ENCODE measurements around the gene CACNA1I.

Gene CACNA1I

DNA sequence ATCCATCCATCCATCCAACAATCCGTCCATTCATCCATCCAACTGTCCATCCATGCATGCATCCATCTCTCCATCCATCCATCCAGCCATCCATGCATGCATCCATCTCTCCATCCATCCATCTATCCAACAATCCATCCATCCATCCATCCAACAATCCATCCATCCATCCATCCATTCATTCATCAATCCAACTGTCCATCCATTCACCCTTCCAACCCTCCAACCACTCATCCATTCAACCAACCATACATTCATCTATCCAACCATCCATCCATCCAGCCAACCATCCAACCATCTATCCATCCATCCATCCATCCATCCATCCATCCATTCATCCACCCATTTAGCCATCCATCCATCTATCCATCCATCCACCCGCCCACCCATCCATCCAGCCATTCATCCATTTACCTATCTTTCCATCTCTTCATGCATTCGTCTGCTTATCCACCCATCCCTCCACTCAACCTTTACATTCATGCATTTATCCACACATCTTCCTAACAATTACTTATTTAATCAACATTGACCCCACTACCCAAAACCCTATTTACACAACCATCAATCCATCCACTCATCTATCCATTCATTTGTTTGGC, 12.6 kb downstream of the CACNA1I start:
- TF ChIP-seq, protein P1, sequence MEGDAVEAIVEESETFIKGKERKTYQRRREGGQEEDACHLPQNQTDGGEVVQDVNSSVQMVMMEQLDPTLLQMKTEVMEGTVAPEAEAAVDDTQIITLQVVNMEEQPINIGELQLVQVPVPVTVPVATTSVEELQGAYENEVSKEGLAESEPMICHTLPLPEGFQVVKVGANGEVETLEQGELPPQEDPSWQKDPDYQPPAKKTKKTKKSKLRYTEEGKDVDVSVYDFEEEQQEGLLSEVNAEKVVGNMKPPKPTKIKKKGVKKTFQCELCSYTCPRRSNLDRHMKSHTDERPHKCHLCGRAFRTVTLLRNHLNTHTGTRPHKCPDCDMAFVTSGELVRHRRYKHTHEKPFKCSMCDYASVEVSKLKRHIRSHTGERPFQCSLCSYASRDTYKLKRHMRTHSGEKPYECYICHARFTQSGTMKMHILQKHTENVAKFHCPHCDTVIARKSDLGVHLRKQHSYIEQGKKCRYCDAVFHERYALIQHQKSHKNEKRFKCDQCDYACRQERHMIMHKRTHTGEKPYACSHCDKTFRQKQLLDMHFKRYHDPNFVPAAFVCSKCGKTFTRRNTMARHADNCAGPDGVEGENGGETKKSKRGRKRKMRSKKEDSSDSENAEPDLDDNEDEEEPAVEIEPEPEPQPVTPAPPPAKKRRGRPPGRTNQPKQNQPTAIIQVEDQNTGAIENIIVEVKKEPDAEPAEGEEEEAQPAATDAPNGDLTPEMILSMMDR (IDR thresholded peaks at IDR 0.05; ENCODE audit: low read depth, low read length, missing control alignments), result no peak
- no peak for DNase-seq (ENCODE audit: low read depth)
- in situ Hi-C loops (cut with HindIII; ENCODE audit: low sequenced_read_pairs), result no loop called here
- H3K4me3 ChIP-seq (ENCODE audit: low read depth, low read length), result no peak overlapping the region

DNA sequence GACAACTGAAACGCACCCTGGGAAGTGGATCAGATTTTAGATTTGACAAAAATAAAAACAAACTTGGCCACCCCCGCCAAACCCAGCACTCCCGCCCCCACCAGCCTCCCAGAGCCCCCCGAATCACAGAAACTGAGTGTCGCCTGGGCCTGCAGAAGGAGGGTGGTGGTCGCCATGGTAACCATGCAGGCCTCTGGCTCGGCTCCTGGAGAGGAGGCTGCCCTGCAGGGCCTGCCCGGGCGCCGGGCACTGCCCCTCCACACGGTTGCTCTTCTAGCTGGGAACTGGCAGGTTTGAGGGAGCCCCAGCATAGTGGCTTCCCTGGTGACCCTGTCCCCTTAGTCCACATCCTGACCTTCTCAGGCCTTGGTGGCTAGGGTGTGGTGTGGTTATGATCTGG, 19.3 kb downstream of the CACNA1I start:
- no peak overlapping the region for H3K4me3 ChIP-seq (ENCODE audit: low read depth, low read length)
- in situ Hi-C loops (cut with HindIII; ENCODE audit: low sequenced_read_pairs), result no loop called here
- TF ChIP-seq, protein P1 (IDR thresholded peaks at IDR 0.05; ENCODE audit: low read depth, low read length, missing control alignments), result no peak
- no peak for DNase-seq (ENCODE audit: low read depth)

- H3K4me3 ChIP-seq (ENCODE audit: low read depth, low read length), result no peak overlapping the region
- peak; percentile 58 for DNase-seq (ENCODE audit: low read depth)
- in situ Hi-C loops (cut with HindIII; ENCODE audit: low sequenced_read_pairs), result no loop called here
- TF ChIP-seq, protein P1 (IDR thresholded peaks at IDR 0.05; ENCODE audit: low read depth, low read length, missing control alignments), result no peak
Observed at GRCh38 chr22:39592081-39593065, 21.8 kb downstream of the CACNA1I start.

GRCh38 chr22:39593066-39593930, 22.7 kb downstream of the CACNA1I start:
- TF ChIP-seq, protein P1 (IDR thresholded peaks at IDR 0.05; ENCODE audit: low read depth, low read length, missing control alignments), result no peak
- no peak for DNase-seq (ENCODE audit: low read depth)
- no peak overlapping the region for H3K4me3 ChIP-seq (ENCODE audit: low read depth, low read length)
- in situ Hi-C loops (cut with HindIII; ENCODE audit: low sequenced_read_pairs), result no loop called here

DNA sequence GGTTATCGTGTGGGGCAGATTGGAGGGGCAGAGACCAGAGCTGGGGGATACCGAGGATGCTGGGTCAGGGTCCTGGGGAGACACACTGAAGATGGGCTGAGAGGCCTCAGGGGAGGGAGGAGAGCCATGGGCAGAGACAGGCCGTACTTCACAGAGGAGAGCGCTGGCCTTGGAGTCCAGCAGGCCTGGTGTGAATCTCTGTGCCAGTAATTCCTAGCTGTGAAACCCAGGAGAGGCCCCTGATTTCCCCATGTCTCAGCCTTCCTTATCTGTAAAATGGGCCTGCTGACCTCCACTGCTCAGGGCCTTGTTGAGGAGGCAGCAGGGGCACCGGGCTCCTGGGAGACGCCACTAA, 23.4 kb downstream of the CACNA1I start:
- DNase-seq (ENCODE audit: low read depth), result no peak
- H3K4me3 ChIP-seq (ENCODE audit: low read depth, low read length), result no peak overlapping the region
- in situ Hi-C loops (cut with HindIII; ENCODE audit: low sequenced_read_pairs), result no loop called here
- TF ChIP-seq, protein P1 (IDR thresholded peaks at IDR 0.05; ENCODE audit: low read depth, low read length, missing control alignments), result no peak

DNA sequence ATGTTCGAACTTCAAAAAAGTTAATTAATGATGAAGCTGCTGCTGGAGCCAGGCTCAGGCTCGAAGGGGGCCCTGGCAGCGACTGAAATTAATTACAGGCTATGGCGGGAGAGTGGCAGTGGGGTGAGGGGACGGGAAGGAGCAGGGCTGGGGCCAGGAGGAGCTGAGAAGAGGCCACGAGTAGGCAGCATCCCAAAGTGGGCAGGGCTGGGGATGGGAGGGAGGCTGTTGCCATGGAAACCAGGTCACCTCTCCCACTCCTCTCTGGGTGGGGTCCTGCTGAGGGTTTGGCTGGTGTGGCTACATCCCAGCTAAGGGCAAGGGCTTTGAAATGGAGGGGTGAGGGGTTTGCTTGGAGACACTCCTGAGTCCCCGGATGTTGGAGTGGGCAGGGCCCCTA, 23.9 kb downstream of the CACNA1I start:
- in situ Hi-C loops (cut with HindIII; ENCODE audit: low sequenced_read_pairs), result no loop called here
- DNase-seq (ENCODE audit: low read depth), result no peak
- TF ChIP-seq, protein P1 (IDR thresholded peaks at IDR 0.05; ENCODE audit: low read depth, low read length, missing control alignments), result no peak

More for the DNA sequence above, 23.9 kb downstream of the CACNA1I start:
- H3K4me3 ChIP-seq (ENCODE audit: low read depth, low read length), result no peak overlapping the region

Measured in astrocyte of the cerebellum (primary cell).